Activated CD4-positive, alpha-beta memory T cell treated with anti-CD3 and anti-CD28 coated beads, Interleukin-2, amount 10 ng/mL, durations not matched to agents 7 days and 5 days (primary cell): Measurements from ENCODE around the gene MAP4. TPM values are rescaled to one million over a fixed set of nuclear protein-coding genes. Genes with fewer than 3 reads are reported as not detected.

Experiments used
- CTCF ChIA-PET: fragments of 350-600 bp; sonication (Branson Sonifier 250); formaldehyde crosslinking; loops from one replicate; lab custom pipeline; 2021; ENCODE audit warnings: antibody characterized with exemption, inconsistent platforms; lab: Charles Lee
- POLR2A ChIA-PET: fragments of 350-600 bp; sonication (Branson Sonifier 250); formaldehyde crosslinking; loops from one replicate; lab custom pipeline; 2021; ENCODE audit warnings: antibody characterized with exemption; lab: Charles Lee
- DNase-seq: peaks from one replicate; pipeline ENCODE4 v3.0.0-alpha.2; 2020
- H3K27ac Mint-ChIP-seq: one replicate; pipeline ENCODE4 v1.8.0; 2021; ENCODE audit warnings: mild to moderate bottlenecking, mixed read lengths
- H3K27me3 Mint-ChIP-seq: one replicate; pipeline ENCODE4 v1.8.0; 2021; ENCODE audit warnings: mixed read lengths
- H3K36me3 Mint-ChIP-seq: one replicate; pipeline ENCODE4 v1.8.0; 2021; ENCODE audit warnings: low read depth, mixed read lengths
- H3K4me1 Mint-ChIP-seq: one replicate; pipeline ENCODE4 v1.8.0; 2021; ENCODE audit warnings: mixed read lengths
- H3K4me3 Mint-ChIP-seq: one replicate; pipeline ENCODE4 v1.8.0; 2021; ENCODE audit warnings: mild to moderate bottlenecking, mixed read lengths
- H3K9me3 Mint-ChIP-seq: one replicate; pipeline ENCODE4 v1.8.0; 2021; ENCODE audit warnings: mixed read lengths
- total RNA-seq, 2 experiments: library from RNA; stranded (reverse); gene quantifications; one replicate each; pipeline ENCODE4 v1.2.3, GENCODE V29; 2021

The MAP4 gene
- total RNA-seq, 2 experiments from 2014 or later: 92.6 to 94.2 TPM

GRCh38 chr3:47859956-47860605, 156.1 kb downstream of the MAP4 start:
- Mint-ChIP-seq H3K27ac (no peak overlapping the region), H3K27me3 (no peaks in the 10 kb centered on the region), H3K4me3 (no peak overlapping the region), H3K9me3 (no peaks in the 10 kb centered on the region), H3K36me3 (peaks cover 13% of the 10 kb centered on the region), H3K4me1 (no peaks in the 10 kb centered on the region)
- ChIA-PET CTCF (interaction anchor here (1.1 to 1.6 kb wide), 2 partner anchors 22 to 130 kb away, joined by 3 to 4 read pairs; no protein-coding TSS in a partner anchor), POLR2A (no interaction called here)
- DNase-seq: no peak

GRCh38 chr3:47857151-47857550, 159.1 kb downstream of the MAP4 start:
- no peaks in the 10 kb centered on the region for H3K9me3 Mint-ChIP-seq
- CTCF ChIA-PET: interaction anchor here (1.0 kb wide), 1 partner anchor 294 kb away, joined by 3 read pairs; no protein-coding TSS in a partner anchor
- no peak overlapping the region for H3K4me3 Mint-ChIP-seq
- no peaks in the 10 kb centered on the region for H3K4me1 Mint-ChIP-seq
- H3K36me3 Mint-ChIP-seq: peaks cover 16% of the 10 kb centered on the region
- no peak overlapping the region for H3K27ac Mint-ChIP-seq
- no peak for DNase-seq
- POLR2A ChIA-PET: no interaction called here
- H3K27me3 Mint-ChIP-seq: no peaks in the 10 kb centered on the region

GRCh38 chr3:47856669-47857068, 159.5 kb downstream of the MAP4 start:
- POLR2A ChIA-PET: no interaction called here

GRCh38 chr3:47855461-47856383, 160.5 kb downstream of the MAP4 start:
- DNase-seq: no peak
- H3K36me3 Mint-ChIP-seq: peaks cover 16% of the 10 kb centered on the region
- POLR2A ChIA-PET: no interaction called here
- no peaks in the 10 kb centered on the region for H3K4me1 Mint-ChIP-seq
- CTCF ChIA-PET: no interaction called here
- no peak overlapping the region for H3K27ac Mint-ChIP-seq
- no peaks in the 10 kb centered on the region for H3K27me3 Mint-ChIP-seq
- H3K9me3 Mint-ChIP-seq: no peaks in the 10 kb centered on the region
- H3K4me3 Mint-ChIP-seq: no peak overlapping the region

More at GRCh38 chr3:47856669-47857068, 159.5 kb downstream of the MAP4 start:
- Mint-ChIP-seq H3K4me1 (no peaks in the 10 kb centered on the region), H3K27ac (no peak overlapping the region), H3K9me3 (no peaks in the 10 kb centered on the region), H3K4me3 (no peak overlapping the region), H3K27me3 (no peaks in the 10 kb centered on the region), H3K36me3 (peaks cover 16% of the 10 kb centered on the region)
- DNase-seq: no peak
- CTCF ChIA-PET: no interaction called here

- ChIA-PET POLR2A (no interaction called here), CTCF (no interaction called here)
- H3K27ac Mint-ChIP-seq: no peak overlapping the region
- H3K9me3 Mint-ChIP-seq: no peaks in the 10 kb centered on the region
- H3K36me3 Mint-ChIP-seq: peaks cover 20% of the 10 kb centered on the region
- DNase-seq: no peak
- no peaks in the 10 kb centered on the region for H3K4me1 Mint-ChIP-seq
- H3K4me3 Mint-ChIP-seq: no peak overlapping the region
- no peaks in the 10 kb centered on the region for H3K27me3 Mint-ChIP-seq
Observed at GRCh38 chr3:47854720-47855455, 161.3 kb downstream of the MAP4 start.

GRCh38 chr3:47854267-47854666, 161.9 kb downstream of the MAP4 start:
- POLR2A ChIA-PET: no interaction called here
- H3K9me3 Mint-ChIP-seq: no peaks in the 10 kb centered on the region
- H3K27ac Mint-ChIP-seq: no peak overlapping the region
- no peaks in the 10 kb centered on the region for H3K4me1 Mint-ChIP-seq
- no peaks in the 10 kb centered on the region for H3K27me3 Mint-ChIP-seq
- DNase-seq: no peak
- H3K4me3 Mint-ChIP-seq: no peak overlapping the region
- CTCF ChIA-PET: no interaction called here
- H3K36me3 Mint-ChIP-seq: peaks cover 23% of the 10 kb centered on the region

- no peaks in the 10 kb centered on the region for H3K4me1 Mint-ChIP-seq
- DNase-seq: no peak
- no peak overlapping the region for H3K4me3 Mint-ChIP-seq
- H3K36me3 Mint-ChIP-seq: peaks cover 27% of the 10 kb centered on the region
- no peak overlapping the region for H3K27ac Mint-ChIP-seq
- ChIA-PET CTCF (no interaction called here), POLR2A (no interaction called here)
- H3K27me3 Mint-ChIP-seq: no peaks in the 10 kb centered on the region
- no peaks in the 10 kb centered on the region for H3K9me3 Mint-ChIP-seq
Observed at GRCh38 chr3:47852604-47853602, 163.3 kb downstream of the MAP4 start.

- POLR2A ChIA-PET: no interaction called here
- H3K4me1 Mint-ChIP-seq: no peaks in the 10 kb centered on the region
- H3K27me3 Mint-ChIP-seq: no peaks in the 10 kb centered on the region
- DNase-seq: no peak
- H3K36me3 Mint-ChIP-seq: peaks cover 34% of the 10 kb centered on the region
- H3K9me3 Mint-ChIP-seq: no peaks in the 10 kb centered on the region
- no peak overlapping the region for H3K4me3 Mint-ChIP-seq
- no peak overlapping the region for H3K27ac Mint-ChIP-seq
- CTCF ChIA-PET: no interaction called here
Observed at GRCh38 chr3:47851888-47852603, 164.2 kb downstream of the MAP4 start.

GRCh38 chr3:47850564-47851410, 165.4 kb downstream of the MAP4 start:
- no peaks in the 10 kb centered on the region for H3K9me3 Mint-ChIP-seq
- CTCF ChIA-PET: no interaction called here
- peaks cover 36% of the 10 kb centered on the region for H3K36me3 Mint-ChIP-seq

GRCh38 chr3:47849699-47850563, 166.3 kb downstream of the MAP4 start:
- Mint-ChIP-seq H3K4me3 (no peak overlapping the region), H3K27ac (no peak overlapping the region), H3K36me3 (peaks cover 40% of the 10 kb centered on the region), H3K27me3 (no peaks in the 10 kb centered on the region), H3K9me3 (no peaks in the 10 kb centered on the region), H3K4me1 (no peaks in the 10 kb centered on the region)
- no peak for DNase-seq
- ChIA-PET POLR2A (interaction anchor here (1.4 kb wide), 1 partner anchor 9 kb away, joined by 3 read pairs; no protein-coding TSS in a partner anchor), CTCF (no interaction called here)

More at GRCh38 chr3:47850564-47851410, 165.4 kb downstream of the MAP4 start:
- no peaks in the 10 kb centered on the region for H3K27me3 Mint-ChIP-seq
- H3K4me1 Mint-ChIP-seq: no peaks in the 10 kb centered on the region
- POLR2A ChIA-PET: no interaction called here
- no peak for DNase-seq
- peak overlapping the region; percentile 21 for H3K27ac Mint-ChIP-seq
- H3K4me3 Mint-ChIP-seq: no peak overlapping the region
